ENCODE results near the gene SLC35B4. TPM values are rescaled to one million over a fixed set of nuclear protein-coding genes. Genes with fewer than 3 reads are reported as not detected.

Gene SLC35B4, protein sequence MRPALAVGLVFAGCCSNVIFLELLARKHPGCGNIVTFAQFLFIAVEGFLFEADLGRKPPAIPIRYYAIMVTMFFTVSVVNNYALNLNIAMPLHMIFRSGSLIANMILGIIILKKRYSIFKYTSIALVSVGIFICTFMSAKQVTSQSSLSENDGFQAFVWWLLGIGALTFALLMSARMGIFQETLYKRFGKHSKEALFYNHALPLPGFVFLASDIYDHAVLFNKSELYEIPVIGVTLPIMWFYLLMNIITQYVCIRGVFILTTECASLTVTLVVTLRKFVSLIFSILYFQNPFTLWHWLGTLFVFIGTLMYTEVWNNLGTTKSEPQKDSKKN
- polyA plus RNA-seq (2012; ENCODE audit: insufficient read depth, insufficient read length, low read depth): 9.9 TPM

DNA sequence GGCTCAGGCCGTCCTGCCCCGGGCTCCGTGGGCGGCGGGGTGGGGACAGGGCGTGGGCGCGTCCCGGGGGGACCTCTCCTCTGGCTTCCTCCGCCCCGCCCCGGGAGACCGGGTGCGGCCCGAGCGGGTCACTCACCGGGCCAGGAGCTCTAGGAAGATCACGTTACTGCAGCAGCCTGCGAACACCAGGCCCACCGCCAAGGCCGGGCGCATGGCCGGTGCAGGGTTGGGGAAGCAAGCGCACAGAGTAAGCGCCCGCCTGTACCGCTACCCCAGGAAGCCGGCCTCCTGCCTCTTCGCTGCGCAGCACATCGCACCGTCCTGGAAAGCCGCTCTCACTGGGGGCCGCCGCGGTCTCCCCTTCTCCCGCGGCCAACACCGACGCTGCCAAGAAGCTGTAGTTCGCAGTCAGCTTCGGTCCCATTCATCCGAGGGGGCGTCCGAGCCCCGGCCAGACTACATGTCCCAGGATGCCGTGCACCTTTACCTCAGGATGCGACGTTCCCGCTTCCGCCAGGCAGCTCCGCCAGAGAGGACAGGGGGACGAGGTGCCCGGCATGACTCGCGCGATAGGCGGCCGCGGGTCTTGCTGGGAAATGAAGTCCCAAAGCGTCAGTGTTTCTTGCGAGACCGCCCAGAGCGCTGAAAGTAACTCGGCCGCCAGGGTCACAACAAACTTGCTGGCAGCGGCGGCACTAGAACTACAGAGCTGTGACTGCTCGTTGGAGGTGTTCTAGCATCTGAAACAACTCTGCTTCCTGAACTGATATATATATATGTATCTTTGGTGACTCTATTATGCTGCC, at the start of gene SLC35B4:
Gene SLC35B4 (minus strand): TSS at position 392 of the 806 bp plus-strand sequence. CDS start 179 bp downstream, at position 213.
- peak; percentile 99 for DNase-seq
- TF ChIP-seq, protein P1, sequence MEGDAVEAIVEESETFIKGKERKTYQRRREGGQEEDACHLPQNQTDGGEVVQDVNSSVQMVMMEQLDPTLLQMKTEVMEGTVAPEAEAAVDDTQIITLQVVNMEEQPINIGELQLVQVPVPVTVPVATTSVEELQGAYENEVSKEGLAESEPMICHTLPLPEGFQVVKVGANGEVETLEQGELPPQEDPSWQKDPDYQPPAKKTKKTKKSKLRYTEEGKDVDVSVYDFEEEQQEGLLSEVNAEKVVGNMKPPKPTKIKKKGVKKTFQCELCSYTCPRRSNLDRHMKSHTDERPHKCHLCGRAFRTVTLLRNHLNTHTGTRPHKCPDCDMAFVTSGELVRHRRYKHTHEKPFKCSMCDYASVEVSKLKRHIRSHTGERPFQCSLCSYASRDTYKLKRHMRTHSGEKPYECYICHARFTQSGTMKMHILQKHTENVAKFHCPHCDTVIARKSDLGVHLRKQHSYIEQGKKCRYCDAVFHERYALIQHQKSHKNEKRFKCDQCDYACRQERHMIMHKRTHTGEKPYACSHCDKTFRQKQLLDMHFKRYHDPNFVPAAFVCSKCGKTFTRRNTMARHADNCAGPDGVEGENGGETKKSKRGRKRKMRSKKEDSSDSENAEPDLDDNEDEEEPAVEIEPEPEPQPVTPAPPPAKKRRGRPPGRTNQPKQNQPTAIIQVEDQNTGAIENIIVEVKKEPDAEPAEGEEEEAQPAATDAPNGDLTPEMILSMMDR (IDR thresholded peaks at IDR 0.05; ENCODE audit: low read depth, low read length): peak; percentile 26; the same call in 1 of the 2 replicates
- H3K27me3 ChIP-seq: no peaks in the 10 kb centered on the region
- H3K4me3 ChIP-seq (ENCODE audit: low read depth, low read length): peak within 1 kb of the TSS; percentile 86
- H3K9me3 ChIP-seq: no peaks in the 10 kb centered on the region
- H3K36me3 ChIP-seq: no peaks in the 10 kb centered on the region
- H3K4me1 ChIP-seq: no peaks in the 10 kb centered on the region

DNA sequence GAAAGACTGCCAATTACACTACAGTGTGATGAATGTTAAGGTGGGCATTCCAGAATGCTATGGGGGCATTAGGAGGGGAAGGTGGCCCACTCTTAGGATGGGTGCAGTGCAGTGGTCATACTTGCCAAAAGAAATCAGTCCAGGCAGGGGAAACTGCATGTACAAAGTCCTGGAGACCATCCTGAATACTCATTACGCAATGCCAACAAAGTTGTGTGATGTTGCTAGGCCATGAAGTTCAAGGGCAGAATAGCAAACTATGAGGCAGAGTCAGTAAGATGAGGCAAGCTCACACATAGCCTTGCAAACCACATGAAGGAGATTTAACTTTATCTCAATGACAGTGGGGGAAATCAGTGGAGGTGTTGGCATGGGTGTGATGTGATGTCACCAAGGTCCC, 49.8 kb upstream of the SLC35B4 start:
- TF ChIP-seq, protein P1 (IDR thresholded peaks at IDR 0.05; ENCODE audit: low read depth, low read length): no peak
- Histone ChIP-seq H3K9me3 (no peaks in the 10 kb centered on the region), H3K4me3 (ENCODE audit: low read depth, low read length) (no peak overlapping the region), H3K36me3 (no peaks in the 10 kb centered on the region), H3K4me1 (0 out of 2 replicates have a peak, but pooled peaks cover 6% of the 10 kb centered on the region), H3K27me3 (peaks cover 9% of the 10 kb centered on the region)
- DNase-seq: no peak

DNA sequence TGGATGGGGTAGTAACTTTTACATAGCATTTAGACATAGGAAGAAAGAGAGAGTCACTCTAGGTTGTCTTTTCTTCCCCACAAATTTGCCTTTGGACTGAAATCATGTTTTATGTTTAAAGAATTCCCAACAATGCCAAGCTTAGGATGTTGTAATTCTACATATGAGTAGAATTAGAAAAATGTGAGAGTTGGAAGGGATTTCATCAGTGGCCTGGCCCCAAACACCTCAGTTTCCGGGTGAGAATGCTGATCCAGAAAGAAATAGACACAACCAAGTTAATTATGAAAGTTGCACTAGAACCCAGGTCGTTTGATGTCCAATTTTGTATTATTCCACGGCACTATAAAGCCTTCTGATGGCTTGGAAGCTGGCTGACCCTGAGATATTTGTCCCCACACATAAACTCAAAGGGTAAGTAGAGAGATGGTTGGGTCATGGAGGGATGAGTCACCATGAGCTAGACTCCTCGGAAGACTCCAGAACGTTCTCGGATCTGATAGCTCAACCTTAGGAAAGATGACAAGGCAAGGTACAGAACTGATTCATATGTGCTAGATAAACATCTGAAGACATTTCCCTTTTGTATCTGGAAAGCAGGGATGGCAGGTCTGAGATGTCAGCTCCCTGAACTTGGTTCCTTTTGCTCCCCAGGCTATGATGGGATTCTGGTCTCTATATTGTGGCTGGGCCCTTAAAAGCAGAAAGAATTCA, 48.8 kb upstream of the SLC35B4 start:
- DNase-seq: no peak
- H3K9me3 ChIP-seq: no peaks in the 10 kb centered on the region
- 0 out of 2 replicates have a peak, but pooled peaks cover 6% of the 10 kb centered on the region for H3K4me1 ChIP-seq
- no peak overlapping the region for H3K4me3 ChIP-seq (ENCODE audit: low read depth, low read length)
- H3K27me3 ChIP-seq: no peaks in the 10 kb centered on the region
- H3K36me3 ChIP-seq: no peaks in the 10 kb centered on the region
- TF ChIP-seq, protein P1 (IDR thresholded peaks at IDR 0.05; ENCODE audit: low read depth, low read length): no peak

DNA sequence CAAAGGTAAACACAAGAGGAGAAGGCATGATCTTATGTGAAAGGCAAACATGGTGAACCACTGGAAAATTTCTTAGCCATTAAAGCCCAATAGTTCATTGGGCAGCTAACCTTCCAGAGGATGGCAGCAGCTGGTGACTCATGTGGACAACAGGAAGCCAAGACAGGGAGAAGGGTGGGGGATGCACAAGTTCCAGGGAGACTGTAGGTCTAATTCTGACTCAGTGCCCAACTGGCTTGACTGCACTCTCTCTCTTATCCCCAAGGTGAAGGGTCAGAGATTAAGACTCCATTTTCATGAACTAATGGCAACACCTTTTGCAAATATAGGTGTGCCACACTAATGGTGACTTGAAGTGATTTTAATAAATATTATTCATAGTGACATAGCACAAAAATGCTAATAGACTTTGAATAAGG, 47.9 kb upstream of the SLC35B4 start:
- Histone ChIP-seq H3K9me3 (no peaks in the 10 kb centered on the region), H3K27me3 (no peaks in the 10 kb centered on the region), H3K4me3 (ENCODE audit: low read depth, low read length) (no peak overlapping the region), H3K4me1 (0 out of 2 replicates have a peak, but pooled peaks cover 6% of the 10 kb centered on the region), H3K36me3 (no peaks in the 10 kb centered on the region)
- TF ChIP-seq, protein P1 (IDR thresholded peaks at IDR 0.05; ENCODE audit: low read depth, low read length): no peak
- no peak for DNase-seq

DNA sequence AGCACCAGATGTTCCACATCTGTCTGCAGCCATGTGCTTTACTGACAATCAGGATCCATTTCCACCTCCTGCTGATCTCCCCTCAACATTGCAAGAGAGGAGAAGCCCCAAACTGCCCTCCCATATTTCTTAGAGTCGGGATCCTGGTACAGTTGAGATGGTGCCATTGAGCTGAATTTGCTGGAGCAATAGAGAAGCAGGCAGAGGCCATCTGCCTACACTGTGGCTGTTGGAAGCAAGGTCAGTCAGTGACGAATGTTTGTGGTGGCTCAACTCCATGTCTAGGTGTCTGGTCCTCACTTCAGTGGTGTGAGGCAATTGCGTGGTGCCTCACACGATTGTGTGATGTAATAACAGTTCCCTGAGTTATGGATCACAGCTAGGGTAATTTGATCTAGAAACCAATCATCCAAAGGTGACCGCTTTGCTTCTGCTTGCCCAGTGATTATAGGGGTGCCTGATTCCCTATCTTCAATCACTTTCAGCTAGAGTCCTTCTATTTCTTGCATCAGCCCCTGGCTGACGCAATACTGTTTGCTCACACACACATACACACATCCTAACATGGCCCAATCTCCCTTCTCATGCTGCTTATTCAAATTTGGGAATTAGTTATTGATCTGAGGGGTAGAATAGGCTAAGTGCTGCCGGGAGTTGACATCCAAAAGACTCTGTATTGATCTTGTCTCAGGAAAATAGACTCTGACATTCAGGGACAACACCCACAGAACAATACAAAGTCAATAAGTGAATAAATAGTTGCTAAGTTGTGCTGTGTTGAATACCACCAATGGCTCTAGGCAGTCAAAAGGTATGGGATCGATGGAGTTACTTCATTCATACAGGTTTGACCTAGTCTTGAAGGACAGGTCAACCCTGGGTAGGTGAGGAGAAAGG, 46.1 kb upstream of the SLC35B4 start:
- H3K27me3 ChIP-seq: no peaks in the 10 kb centered on the region
- no peaks in the 10 kb centered on the region; the same call in 1 of the 2 replicates for H3K4me1 ChIP-seq
- DNase-seq: no peak
- H3K36me3 ChIP-seq: no peaks in the 10 kb centered on the region
- TF ChIP-seq, protein P1 (IDR thresholded peaks at IDR 0.05; ENCODE audit: low read depth, low read length): no peak
- no peak overlapping the region for H3K4me3 ChIP-seq (ENCODE audit: low read depth, low read length)
- H3K9me3 ChIP-seq: no peaks in the 10 kb centered on the region

Measured in BE2C (cell line).